A673 (cell line): ENCODE results near the gene MRPS18A.

Experiments
- EZH2 ChIP-seq: fragments of 200-600 bp; sonication (generic); IDR thresholded peaks from 2 replicates; pipeline ENCODE4 v1.6.1; 2017; ENCODE audit warnings: borderline replicate concordance, low read depth, mild to moderate bottlenecking, mixed read lengths, antibody characterized with exemption, low read length; ENCODE audit not compliant: poor library complexity, severe bottlenecking
- TF ChIP-seq, protein P1 (sequence below): fragments of 300-800, 200-600 bp; sonication (generic); conservative IDR thresholded peaks from 2 replicates; pipeline ENCODE4 v1.5.1; 2017; ENCODE audit warnings: low read depth, mild to moderate bottlenecking, antibody characterized with exemption, low read length, moderate library complexity, mixed read lengths

DNA sequence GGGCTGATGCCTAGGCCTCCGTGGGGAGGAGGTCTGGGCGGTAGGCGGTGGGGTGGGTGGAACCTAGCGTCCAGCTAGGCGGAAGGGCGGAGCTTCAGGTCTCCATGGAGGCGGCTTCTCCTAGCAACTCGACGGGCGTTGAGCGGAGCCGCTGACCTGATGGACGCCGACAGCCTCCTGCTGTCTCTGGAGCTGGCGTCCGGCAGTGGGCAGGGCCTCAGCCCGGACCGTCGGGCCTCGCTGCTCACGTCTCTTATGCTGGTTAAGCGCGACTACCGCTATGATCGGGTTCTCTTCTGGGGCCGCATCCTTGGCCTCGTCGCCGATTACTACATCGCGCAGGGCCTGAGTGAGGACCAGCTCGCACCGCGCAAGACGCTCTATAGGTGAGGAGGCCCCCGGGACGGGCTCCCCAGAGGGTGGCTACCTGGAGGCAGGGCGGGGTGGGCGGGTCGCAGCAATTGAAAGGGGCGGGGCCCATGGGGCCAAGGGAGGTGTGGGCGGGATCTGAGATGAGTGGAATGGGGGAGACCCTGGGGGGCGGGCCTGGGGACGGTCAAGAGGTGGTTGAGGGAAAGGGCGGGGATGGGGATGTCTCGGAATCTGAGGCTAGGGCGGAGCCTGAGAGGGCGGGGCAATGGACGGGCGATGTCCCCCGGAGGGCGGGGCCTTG, 42.5 kb downstream of the MRPS18A start, which contains the start of gene RSPH9:
- TF ChIP-seq, protein P1, sequence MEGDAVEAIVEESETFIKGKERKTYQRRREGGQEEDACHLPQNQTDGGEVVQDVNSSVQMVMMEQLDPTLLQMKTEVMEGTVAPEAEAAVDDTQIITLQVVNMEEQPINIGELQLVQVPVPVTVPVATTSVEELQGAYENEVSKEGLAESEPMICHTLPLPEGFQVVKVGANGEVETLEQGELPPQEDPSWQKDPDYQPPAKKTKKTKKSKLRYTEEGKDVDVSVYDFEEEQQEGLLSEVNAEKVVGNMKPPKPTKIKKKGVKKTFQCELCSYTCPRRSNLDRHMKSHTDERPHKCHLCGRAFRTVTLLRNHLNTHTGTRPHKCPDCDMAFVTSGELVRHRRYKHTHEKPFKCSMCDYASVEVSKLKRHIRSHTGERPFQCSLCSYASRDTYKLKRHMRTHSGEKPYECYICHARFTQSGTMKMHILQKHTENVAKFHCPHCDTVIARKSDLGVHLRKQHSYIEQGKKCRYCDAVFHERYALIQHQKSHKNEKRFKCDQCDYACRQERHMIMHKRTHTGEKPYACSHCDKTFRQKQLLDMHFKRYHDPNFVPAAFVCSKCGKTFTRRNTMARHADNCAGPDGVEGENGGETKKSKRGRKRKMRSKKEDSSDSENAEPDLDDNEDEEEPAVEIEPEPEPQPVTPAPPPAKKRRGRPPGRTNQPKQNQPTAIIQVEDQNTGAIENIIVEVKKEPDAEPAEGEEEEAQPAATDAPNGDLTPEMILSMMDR: no peak
- TF ChIP-seq EZH2: no peak
